Activated CD4-positive, alpha-beta T cell treated with anti-CD3 and anti-CD28 coated beads, Interleukin-10, Interleukin-2, amounts not matched to agents 100 ng/mL and 50 ng/mL, durations not matched to agents 16 hours and 8 hours (primary cell): Measurements from ENCODE around the gene SYCP2.

Experiments used
- DNase-seq: peaks from one replicate; pipeline ENCODE4 v3.0.0-alpha.2; 2020

The SYCP2 gene

DNA sequence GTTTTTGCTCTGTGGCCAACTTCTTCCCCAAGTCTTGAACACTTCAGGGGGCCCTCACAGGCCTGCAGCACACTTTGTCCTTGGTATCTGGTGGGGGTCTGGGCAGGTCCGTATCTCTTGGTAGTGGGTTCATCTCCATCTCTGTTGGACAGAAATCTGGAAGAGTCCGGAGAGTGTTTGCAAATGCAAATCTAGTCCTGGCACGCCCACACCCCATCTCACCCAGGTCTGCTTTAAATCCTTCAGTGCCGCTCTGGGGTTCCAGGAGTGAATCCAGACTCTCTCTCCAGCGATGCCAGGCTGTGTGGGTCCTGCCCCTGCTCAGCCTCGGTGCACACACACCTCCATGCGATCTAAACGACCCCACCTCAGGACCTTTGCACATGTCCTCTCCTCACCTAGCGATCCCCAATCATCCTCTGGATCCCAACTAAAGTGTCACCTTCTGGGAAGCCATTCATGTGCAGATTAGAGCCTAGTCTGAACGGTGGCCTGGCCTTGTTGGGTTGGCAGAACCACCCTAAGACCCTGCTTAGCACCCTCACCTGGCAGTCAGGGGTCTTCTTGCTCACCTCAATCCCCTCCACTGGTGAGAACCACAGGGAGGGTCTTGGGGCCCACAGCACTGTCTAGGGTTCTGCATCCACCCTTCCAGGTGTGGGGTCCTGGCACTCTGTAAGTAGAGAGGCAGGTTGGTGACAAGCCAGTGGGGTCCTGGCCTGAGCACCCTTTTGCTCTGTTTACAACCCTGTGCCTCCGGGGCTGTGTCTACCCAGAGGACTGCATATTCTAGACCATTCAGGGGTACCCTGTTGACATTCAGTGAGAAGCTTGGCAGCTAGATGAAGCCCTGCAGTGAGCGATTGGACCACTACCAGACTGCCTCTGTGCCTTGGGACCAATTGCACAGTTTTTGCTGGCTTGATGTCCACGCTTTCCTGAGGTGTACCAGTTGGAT, 100.8 kb downstream of the SYCP2 start:
- DNase-seq = no peak

DNA sequence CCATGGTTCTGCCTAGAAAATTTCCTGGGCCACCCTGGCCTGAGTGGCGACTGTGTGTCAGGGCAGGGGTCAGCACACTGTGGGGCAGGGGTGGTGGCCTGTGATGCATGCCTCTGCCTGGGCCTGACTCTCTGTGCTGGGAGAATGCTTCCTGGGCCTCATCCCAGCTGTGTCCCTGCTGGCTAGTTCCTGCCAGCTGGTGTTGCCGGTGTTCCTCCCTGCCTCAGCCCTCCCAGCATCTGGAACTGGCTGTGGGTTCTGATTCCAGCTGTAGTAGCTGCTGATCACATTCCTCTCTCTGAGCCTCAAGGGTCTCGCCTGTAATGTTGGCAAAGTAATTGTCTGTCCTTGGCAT, 101.5 kb downstream of the SYCP2 start:
- no peak for DNase-seq

DNA sequence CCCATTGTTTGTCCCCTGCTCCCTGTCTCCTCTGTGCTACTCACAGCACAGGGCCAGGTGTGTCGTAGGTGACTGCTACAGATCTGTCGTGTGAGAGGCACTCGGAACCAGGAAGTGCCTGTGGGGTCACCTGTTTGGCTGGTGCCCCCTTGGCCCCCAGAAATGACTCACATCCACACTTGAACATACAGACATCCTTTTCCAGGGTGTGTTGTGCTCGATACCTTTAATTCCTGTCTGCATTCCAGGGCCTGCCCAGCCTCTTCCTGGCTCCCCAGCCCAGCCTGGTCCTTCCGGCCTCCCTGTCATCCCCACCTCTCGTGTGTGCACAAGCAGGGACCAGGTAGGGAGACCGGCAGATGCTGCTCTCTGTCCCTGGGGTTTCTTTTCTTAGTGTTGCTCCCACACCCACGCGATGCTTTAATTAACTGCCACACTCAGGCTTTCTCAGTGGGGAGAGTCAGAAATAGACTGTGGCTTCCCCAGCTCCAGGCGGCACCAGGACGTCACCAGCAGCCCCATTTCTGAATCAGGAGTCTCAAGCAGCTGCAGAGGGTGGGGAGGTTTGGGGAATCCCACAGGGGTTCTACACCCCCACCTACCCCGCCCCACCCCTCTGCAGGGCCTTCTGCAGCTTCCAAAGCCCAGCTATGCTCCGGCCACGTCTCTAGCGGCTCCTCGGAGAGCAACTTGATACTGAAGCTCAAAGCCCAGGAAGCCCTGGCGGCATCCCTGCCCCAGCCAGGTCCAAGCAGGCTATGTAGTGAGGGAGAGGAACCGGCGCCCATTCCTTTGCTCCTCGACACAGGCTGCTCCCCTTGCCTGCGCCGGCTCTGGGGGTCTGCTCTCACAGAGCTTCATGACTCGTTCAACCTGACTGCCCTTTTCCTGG, 102.2 kb downstream of the SYCP2 start:
- DNase-seq = no peak

DNA sequence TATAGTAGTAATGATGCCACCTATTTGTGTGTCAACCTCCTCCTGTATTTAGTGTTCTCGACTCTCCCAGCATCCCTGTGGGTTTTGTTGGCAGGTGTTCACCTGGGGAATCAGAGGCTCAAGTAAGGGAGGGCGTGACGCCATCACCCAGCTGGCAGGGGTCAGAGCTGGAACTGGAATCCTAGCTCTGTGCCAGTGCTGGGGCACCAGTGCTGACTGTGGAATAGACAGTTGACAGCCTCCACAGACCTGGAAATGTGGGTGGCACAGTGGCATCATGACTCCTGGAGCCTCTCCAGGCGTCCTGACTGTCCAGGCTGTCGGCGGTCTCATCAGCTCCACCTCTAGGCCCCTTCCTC, 102.8 kb downstream of the SYCP2 start:
- DNase-seq = no peak

DNA sequence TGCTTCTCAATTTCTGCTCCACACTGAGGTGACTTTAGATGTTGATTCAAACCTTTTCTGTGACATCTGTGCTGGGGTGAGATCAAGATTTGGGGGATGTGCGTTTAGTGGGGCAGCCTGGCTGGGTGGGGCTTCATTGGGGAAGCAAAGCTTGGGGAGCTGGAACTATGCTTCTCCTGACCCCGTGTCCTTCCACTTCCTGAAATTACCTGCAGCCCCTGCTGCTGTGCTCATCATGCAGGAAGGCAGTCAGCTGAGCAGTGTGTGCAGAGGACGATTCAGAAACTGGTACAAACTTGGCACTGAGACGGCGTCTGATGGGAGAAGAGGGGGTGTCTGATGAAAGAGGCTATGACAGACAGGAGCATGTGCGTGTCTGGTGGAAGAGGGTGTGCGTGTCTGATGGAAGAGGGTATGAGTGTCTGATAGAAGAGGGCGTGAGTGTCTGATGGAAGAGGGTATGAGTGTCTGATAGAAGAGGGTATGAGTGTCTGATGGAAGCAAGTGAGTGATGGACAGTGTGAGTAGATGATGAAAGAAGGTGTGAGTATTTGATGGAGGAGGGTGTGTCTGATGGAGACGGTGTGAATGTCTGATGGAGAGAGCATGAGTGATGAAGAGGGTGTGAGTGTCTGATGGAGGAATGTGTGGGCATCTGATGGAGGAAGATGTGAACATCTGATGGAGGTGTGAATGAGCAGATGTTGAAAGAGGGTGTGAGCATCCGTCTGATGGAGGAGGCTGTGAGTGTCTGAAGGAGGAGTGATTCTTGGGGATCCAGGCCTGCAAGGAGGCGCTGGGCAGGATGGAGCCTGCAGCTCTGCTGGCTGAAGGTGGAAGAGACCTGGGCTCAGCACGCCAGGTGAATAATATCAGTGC, 103.4 kb downstream of the SYCP2 start:
- no peak for DNase-seq

DNA sequence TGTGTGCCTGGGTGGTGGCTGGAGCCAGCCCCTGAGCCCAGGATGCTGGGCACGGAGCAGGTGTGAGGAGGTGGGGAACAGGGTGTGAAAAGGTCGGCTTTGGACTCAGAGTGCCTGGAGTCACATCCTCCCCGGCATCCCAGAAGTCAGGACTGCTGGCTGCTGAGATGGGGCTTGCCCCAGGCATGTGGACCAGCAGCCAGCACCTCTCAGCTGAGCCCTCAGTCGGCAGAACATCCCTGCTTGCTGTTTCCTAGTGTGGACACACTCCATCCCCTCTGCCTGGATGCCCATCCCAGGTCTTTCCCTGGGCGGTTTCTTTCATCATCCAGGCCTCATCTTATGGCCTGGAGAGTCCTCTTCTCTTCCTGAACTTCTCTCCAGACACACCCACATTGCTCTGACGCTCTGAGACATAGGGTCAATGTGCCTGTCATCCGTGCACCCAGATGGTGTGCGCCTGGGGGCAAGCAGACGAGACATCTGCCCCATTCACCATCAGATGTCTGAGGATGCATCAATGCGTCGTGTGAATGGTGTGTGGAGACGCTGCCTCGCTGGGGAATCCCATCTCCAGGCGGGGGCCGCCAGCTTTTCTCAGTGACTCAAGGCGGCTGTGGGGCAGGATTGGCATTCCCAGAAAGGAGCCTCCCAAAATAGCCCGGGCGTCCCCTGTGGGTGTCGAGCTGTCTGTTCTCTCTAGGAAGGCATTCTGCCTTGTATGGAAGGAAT, 104.2 kb downstream of the SYCP2 start:
- DNase-seq = no peak

DNA sequence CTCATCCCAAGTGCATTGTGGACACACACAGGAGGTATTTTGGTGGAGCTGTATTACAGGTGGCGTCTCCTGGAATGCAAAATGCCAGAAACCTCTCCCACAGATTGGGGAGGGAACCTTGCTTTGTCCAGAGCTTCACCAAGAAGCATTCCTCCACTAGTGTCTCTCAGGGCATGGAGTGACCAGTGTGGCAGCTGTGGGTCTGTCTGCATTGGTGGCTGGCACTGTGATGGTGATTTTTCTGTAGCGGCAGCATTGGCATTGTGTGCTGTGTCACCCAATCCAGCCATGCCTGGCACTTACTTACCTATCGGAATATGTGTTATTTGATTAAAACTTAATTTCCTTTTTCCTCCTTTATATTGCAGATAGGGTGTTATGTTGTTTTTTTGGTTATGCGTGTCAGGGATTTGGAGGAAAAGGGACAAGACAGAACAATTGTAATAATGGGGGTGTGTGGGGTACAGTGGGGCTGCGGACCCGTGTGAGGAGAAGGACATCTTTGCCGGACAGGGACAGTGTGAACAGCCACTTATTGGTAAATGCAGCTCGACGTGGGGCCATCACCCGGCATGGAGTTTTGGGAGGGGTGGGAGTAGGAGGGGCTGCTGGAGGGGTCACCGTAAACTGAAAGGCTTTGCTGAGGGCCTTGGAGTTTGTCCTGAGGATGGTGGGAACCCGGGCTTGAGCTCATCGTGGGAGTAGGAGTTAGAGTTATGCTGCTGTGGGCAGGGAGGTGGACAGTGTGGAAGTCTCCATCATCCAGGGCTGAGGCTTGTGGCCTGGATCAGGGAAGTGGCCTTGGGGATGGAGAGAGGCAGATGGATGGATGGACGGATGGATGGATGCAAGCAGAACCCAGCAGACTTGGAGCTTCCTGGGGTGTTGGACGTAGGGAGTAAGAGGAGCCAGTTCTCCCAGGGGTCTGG, 105.0 kb downstream of the SYCP2 start:
- no peak for DNase-seq

DNA sequence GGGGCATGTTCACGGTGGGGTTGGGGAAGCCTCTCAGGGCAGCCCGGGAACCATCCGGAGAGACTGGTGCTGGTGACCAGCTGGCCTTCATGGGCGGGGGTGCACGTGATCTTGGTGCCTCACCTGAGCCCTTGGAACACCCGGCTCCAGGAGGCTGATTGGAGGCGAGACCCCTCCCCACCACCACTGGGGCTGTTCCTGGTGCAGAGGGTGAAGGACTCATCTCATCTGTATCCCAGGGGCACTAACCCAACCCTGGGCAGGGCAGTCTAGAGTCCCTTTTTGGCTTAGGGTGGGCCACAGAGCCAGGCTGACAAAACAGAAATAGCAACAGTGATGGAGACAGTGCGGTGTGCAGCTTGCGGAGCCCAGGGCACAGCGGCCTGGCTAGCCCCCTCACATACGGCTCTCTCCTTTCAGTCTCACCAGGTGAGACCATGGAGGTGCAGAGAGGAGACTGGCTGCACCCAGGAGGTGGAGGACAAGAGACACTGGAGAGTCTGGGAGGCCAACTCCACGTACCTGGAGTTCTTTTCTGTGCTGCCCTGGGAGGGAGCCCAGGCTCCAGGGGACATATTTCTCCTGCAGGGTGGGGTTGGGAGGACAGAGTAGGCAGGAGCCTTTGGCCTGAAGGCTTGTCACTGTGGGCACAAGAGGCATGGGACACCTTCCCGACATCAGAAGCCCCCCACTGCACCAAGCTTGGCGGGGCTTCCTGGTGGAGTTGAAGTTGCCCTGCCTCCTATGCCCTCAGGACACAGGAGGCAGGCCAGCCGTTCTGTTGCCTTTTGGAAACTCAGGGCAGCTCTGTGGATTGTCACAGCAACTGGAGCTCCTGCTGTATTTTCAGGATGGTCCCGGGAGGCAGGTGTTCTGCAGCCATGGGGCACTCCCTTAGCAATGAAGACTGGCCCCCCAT, 106.0 kb downstream of the SYCP2 start:
- no peak for DNase-seq

DNA sequence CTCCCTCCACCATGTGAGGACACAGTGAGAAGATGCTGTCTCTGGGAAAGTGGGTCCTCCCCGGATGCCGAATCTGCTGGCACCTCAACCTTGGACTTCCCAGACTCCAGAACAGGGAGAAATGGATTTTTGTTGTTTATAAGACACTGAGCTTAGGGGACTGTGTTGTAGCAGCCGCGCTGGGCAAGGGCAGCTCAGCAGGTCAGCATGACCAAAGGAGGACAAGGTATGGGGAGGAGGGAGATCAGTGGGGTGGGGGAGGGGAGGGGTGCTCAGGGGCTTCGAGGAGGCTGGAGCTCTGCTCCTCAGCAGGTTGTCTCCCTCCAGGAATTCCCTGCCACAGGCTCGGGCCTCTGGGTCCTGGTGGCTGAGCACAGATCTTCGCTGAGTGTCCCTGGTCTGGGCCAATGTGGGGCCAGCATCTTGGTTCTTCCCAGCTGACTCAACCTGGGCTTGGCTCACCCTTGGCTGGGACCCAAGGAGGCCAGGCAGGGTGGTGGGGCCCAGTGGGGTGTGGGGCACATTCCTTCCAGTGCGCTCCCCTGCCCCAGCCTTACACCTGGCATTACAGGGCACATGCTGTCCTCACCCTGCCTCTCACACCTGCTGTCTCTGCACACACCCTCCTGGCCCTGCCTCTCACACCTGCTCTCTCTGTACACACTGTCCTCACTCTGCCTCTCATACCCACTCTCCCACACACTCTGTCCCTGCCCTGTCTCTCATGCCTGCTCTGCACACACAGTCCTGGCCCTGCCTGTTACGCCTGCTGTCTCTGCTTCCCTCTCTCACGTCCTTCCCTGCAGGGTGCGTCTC, 107.3 kb downstream of the SYCP2 start:
- no peak for DNase-seq

DNA sequence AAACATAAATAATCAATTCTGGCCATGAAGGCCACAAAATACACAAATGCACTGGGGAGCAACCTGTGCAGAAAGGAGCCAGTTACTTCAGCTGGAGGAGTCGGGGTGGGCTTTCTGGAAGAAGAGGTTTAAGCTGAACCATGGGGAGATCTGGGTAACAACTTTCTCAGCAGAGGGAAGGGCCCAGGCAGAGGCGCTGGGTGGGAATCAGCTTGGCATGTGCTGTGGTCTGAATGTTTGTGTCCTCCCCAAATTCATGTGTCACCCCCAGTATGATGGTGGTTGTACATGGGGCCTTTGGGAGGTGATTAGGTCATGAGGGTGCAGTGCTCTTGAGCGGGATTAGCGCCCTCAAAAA, 107.9 kb downstream of the SYCP2 start:
- no peak for DNase-seq

DNA sequence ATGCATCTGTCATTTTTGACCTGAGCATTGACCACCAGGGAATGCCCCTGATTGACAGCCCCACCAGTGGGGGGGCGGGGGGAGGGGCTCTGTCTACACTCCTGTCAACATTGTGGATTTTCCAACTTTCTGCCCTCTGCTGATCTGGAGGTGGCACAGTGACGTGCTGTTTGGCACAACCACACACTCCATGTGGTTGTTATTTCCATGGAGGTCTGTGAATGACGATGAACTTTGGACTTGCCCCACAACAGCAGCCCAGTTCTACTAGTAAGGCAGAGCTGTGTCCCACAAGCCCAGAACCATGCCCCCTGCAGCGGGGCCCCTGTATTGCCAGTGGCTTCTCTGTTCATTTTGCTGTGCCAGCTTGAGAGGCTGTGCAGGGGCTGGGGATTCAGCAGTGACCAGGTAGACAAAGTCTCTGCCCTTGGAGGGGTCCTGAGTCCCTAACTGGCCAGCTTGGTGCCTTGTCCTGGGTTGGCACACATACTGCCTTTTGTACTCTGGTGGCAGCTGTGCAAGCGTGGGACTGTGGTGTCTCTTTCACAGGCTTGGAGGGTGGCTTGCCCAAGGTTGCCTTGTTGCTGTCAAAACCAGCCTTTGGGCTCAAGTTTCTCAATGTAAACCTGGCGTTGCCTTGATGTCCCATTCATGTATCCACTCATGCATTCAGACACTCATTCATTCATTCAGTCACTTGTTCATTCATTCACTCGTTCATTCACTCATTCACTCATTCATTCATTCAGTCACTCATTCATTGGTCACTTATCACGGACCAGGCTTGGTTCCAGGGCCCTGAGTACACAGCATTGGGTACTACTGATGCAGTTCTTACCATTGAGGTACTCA, 108.5 kb downstream of the SYCP2 start:
- DNase-seq = no peak

DNA sequence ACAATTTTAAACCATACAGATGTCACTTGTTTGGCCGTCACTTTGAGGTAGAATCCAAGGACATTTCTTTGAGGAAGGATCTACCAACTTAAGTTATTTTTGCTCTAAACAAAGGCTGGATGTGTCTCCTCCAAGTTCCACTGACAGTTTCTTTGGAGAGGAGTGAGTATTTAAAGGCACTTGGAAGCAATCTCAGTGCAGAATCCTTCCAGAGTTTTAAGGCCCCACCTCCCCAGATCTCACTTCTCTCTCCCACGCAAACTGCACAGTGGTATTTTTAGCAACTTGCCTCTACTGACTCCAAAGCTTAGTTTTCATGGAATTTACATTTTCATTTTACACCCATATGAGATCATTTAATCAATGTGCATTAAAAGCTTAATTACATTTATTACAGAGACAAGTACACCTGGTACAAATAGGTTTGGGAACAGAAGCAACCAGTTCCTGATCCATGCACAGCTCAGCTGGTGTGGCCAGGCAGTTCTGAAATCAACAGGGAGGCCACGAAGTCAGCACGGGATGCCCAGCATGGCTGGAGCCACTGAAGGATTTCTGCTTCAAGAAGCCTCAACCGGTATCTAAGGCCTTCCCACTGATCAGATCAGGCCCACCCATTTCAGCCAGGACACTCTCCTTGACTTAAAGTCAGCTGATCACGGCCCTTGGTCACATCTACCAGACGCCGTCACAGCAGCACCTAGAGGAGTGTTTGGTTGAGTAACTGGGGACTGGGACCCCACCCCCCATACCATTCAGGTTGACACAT, 109.8 kb downstream of the SYCP2 start:
- no peak for DNase-seq

DNA sequence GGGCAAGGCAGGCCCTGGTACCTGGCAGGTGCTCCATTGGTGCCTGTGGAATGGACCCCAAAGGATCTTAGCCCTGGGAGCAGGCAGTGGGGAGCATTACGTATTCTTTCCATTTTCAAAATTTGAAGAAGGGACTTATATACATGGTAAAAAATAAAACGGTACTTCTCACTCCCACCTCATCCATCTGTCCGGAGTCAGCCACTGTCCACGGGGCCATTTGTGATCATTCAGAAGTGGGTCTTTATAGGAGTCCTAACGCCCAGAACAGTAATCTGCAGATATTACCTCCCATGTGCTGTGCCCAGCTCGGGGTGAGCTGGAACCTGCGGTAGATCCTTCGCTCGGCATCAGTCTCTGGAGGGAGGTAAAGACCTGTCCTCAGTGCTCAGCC, 110.4 kb downstream of the SYCP2 start:
- DNase-seq = no peak

DNA sequence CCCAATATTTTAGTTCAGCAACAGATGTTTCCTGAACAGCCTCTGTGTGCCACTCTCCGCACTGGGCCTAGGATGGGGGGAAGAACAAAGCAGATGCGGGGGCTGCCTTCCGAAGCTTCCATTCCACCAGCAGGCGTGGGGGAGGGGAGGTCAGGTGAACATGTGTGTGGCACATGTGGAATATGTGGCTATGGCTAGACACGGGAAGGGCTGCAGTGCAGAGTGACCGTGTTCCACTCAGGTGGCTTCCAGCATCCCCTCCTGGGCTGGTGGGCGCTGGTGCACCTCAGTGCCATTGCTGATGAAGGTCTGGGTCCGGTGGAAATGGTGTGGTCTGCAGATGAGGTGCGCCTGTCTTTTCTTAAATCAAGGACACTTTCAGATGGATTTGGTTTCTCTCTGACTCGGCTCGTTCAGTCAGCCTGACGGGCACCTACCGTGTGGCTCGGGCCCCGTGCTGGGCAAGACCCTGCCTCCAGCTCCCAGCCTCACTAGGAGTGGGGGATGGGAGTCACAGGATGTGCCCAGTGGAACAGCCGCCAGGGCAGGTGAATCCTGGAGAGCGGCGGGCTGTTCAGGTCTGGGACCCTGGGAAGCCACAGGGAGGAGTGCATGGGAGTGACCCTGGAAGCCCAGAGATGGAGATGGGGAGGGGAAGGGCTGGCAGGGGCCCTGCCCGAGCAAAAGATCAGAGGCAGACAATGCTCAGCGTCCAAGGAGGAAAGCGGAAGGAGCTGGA, 111.0 kb downstream of the SYCP2 start:
- no peak for DNase-seq

DNA sequence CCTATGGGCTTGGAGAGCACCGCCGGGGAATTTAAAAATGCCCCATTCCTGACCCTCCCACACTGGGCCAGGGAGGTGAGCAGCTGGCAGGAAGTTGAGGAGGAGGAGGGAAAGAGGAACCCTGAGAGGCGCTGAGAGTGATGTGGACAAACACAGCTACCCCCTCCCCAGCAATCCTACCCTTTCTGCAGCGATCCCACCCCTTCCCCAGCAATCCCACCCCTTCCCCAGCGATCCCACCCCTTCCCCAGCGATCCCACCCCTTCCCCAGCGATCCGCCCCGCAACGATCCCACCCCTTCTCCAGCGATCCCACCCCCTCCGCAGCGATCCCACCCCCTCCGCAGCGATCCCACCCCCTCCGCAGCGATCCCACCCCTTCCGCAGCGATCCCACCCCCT, 111.6 kb downstream of the SYCP2 start:
- no peak for DNase-seq

DNA sequence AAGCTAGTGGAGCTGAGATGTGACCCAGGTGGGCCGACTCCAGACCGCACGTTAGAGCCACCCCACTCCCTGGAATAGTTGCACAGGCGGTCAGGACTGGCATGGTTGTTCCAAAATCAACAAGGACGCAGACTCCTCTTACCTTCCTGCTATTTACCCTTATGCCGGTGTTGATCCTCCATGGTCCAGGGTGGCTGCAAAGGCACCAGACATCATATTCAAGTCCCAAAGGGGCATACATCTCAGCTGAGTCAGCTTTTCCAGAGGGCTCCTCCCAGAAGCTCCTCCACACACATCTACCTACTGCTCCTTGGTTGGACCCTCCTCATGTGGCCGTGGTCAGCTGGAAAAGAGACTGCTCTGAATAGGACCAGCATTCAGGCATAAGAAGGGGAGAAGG, 112.2 kb downstream of the SYCP2 start:
- DNase-seq = no peak
